Neural progenitor cell (in vitro differentiated cells): ENCODE data around the gene PPIL6.

Experiments used
- CTCF ChIP-seq: fragments of 200-600 bp; sonication (generic); IDR thresholded peaks from 2 replicates; pipeline ENCODE4 v1.5.1; 2017; ENCODE audit warnings: antibody characterized with exemption, mild to moderate bottlenecking
- EZH2phosphoT487 ChIP-seq: fragments of 200-600 bp; sonication (generic); IDR thresholded peaks from 2 replicates; pipeline ENCODE4 v1.6.1; 2017; ENCODE audit warnings: antibody characterized with exemption

DNA sequence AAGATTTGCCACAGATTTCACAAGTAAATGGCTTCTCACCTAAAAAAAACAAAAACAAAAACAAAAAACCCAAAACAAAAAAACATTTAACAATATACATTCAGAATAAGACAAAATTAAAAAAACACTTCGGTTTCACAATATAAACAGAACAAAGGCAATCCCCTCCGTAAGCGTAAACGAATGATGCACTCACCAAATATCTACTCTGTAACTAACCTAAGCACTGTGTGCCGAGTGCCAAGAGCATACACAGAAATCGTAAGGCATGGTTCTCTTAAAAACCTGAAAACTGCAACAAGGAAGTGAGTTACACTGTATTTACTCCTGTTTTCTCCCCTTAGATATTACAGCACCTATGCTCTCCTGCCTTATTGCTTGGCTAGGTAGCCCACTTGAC is 27.3 kb upstream of the PPIL6 start:
- TF ChIP-seq EZH2phosphoT487 (no peak), CTCF (no peak)
